HG03159 (cell line): ENCODE measurements around the gene FRMD6.
"Not testable (repeated sequence)": the region's sequence is repeated elsewhere in the genome, so short reads cannot be mapped to it uniquely, and the experiment has no call there.

Source experiments
- ATAC-seq: cut with Tn5 transposase; IDR thresholded peaks from one replicate; pipeline ENCODE4 v1.9.1; 2021; ENCODE audit warnings: mild to moderate bottlenecking, moderate library complexity; ENCODE audit not compliant: unreplicated experiment

The FRMD6 gene

DNA sequence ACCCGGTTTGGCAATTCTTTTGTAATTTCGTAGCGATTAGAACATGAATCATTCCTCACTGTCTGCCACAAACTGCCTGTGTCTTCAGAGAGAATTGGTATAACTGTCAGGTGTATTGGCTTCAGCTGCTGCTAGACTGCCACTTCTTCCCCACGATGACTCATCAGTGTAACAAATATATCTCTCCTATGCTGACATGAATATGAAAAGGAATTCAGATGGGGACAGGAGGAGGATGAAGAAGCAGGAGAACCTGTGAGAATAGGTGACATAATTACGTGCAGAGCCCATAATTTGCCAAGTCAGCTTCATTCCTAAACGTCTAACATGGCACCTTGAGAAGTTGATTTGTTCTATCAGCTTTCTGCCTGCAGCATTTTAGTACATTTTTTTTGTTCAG, 64.9 kb downstream of the FRMD6 start:
- ATAC-seq, result no peak

DNA sequence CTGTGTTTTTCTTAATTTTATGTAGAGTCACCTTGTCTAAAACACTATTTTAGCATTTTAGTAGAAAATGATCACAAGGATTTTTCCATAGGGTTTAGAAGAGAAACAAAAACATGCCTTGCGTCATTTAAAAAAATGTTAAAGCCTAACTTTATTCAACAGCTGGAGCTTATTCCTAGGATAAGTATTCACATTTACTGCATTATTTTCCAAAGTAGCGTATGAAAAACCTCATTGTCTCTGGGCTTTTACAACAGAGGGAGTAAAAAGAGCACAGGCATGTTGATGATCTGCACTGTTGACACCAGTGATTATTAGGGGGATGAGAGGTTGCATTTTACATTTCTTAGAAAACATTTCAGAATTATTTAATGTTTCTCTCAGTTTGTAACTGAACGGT, 66.1 kb downstream of the FRMD6 start:
- no peak for ATAC-seq

DNA sequence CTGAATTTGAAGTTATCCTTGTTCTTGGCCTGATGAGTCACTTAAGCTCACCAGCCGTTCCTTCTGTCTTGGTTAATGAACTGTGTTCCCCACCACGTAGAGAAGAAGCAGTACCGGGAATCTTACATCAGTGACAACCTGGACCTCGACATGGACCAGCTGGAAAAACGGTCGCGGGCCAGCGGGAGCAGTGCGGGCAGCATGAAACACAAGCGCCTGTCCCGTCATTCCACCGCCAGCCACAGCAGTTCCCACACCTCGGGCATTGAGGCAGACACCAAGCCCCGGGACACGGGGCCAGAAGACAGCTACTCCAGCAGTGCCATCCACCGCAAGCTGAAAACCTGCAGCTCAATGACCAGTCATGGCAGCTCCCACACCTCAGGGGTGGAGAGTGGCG, 68.2 kb downstream of the FRMD6 start:
- ATAC-seq, result no peak

DNA sequence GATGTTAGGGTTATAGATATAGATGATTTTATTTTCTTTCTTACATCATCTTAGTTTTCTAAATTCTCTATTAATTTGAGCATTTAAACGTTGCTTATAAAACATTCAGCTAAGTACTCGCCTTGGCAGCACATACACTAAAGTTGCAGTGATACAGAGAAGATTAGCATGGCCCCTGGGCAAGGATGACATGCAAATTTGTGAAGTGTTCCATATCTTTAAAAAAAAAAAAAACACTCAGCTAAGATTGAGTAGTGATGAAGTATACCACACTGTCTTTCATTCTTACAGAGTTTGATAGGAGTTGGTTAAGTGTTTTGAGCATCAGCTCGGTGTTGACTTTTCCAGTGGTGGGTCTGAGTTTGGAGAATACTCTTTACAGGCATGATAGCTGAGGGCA, 72.3 kb downstream of the FRMD6 start:
- no peak for ATAC-seq

DNA sequence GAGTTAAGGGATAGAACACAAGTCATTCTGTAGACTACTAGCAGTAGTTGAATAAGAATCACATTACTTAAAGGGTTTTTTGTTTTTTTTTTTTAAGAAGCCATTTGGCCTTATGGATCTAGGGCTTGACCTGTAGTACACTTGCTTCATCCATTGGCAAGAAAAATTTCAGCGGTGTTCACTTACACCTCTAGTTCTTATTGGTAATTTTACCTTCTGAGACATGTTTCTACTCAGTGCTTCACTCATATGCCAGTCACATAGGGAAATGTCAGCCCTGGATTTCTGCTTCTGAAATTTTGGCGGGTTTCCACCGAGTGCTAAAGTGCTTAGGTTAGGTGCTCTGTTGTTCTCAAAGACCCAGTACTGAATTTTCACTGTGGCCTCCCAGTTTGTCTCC, 72.9 kb downstream of the FRMD6 start:
- ATAC-seq, result no peak

DNA sequence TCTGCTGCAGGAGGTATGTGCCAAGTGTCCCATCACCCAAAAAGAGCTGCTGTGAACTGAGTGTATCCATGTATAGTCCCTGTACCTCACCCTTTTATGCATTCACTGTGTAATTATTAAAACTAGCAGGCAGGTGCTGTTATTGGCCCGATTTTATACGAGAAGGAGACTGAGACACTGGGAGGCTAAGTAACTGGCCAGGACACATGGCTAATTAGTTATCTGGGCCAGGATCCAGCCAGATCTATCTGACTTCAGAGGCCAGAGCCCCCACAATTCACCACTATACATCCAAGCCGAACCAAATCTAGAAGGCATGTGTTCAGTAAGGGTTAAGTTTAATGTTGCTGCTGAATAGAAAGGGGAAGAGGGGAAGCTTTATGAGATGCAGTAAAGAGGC, 73.4 kb downstream of the FRMD6 start:
- no peak for ATAC-seq

DNA sequence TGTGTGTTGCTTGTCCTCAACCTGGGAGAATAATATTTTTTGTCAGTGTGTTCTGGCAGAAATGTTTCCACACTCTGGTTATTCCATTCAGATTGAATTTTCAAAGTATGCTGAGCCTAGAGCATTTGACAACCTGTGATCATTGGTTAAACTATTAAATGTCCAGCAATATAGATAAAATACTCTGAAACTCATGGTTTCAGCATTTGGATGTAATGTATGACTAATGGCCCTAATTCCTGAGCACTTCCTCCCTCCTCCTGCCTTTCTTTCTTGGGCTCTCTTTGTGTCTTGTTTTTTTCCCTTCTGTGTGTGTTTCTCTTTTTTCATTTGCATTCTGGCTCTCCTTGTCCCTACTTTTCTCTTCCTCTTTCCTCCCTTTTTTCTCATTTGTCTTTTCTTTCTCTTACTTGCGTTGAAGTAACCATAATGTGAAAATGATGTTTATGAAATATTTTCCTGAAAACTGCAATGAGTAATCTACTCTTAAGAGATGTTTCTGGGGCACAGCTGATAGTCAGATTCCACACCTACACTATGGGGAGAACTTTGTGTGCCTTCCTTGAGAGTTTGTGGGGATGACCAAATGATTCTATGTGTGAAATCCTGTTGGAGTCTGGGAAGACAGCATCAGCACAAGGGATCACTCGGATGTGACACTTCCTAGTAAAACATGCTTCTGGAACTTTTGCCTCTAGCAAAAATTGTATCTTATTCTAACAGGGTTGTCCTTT, 74.6 kb downstream of the FRMD6 start:
- no peak for ATAC-seq

DNA sequence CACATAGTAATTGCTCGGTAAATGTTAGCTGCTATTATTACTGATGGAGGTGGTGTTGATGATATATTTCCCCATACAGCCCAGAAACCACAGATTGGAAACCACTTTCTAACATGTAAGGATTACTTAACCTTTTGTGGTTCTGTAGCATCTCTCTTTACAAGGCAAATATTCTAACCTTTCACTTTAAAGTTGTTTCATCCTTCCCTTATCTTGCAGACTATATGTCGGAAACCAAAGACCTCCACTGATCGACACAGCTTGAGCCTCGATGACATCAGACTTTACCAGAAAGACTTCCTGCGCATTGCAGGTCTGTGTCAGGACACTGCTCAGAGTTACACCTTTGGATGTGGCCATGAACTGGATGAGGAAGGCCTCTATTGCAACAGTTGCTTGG, 75.8 kb downstream of the FRMD6 start:
- no peak for ATAC-seq

DNA sequence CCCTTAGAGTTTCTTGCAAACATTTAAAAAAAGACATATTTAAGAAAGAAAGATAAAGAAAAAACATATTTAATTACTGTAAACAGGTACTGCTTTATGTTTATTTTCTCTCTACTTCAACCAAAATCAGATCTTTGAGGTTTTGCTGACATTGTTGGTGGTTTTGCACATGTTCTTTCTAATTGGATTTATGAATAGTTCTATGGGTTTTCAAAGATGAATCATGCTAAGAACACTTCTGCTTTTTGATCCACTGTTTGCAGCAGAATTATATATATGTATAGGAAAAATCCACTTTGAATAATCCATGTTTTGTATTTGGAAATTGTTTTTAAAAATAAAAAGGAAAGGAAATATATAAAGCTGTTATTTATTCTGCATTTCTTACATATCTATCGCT, 78.4 kb downstream of the FRMD6 start:
- no peak for ATAC-seq

DNA sequence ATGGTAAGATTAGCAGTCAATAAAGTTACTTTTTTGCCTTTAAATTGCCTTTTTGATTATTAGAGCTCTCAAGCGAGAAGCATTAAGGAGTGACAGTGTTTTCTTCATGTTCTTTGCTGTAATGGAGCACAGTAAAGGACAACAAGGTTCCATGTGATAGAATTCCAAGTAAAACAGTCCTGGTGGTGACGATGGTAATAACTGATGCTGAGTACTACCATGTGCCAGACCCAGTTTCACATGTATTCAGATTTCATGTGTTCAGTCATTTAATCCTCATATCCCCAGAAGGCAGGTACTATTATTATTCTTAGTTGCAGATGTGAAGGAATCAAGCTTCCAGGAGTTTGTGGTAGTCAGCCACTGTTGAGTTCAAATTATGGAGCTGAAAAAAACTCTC, 79.0 kb downstream of the FRMD6 start:
- no peak for ATAC-seq

DNA sequence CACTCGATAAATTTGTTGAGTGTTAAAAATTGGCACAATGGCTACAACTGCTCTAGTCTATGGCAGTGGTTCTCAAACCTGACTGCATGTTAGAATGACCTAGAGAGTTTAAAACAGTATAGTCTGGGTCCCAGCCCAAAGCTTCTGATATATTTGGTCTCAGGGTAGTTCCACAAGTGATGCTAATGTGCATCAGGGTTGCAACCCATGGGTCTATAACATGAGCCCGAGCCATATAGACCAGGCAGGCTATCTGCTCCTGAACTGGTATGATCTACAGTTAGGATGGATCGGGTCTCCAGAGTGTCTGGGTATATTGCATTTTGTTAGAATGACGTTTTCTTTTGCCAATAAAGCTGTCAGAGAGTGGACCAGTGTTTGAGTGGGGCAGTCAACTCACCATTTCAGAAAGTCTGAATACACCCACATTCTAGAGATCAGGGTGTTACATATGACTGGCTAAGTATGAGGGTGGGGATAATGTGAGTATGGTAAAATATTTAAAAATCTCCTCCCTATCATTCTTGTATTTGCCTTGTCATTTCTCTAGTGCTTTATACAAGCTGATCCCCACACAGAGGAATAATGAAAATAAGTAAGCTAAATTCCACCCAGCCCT, 80.9 kb downstream of the FRMD6 start:
- no peak for ATAC-seq

DNA sequence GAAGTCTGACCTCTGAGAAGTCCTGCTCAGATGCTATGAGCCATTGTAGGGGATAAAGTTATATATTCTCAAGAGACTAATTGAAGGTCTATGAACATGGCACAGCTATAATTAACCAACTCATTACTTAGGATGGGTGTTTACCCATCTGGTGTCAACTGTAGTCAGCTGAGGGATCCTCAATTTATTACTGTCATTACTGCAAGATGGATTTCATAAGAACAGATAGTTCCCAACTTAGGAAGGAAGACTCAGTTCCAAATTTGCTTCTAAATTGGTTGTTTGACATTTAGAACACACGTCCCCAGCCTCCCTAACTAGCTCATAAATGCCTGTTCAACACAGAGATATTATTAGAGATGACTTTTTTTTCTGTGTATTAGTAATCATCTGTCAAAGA, 81.4 kb downstream of the FRMD6 start:
- ATAC-seq, result no peak

DNA sequence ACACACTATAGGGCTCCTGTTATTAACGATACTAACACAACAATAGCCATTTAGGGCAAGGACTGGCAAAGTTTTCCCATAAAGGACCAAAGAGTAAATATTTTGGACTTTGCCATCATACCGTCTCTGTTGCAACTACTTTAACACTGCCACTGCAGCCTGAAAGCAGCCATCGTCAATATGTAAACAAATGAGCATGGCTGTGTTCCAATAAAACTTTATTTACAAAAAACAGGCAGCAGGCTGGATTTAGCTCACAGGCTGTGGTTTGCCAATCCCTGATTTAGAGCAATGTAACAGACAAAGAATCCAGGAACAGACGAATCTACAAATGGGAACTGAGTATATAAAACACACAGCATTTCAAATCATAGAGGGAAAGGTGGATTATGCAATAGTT, 84.1 kb downstream of the FRMD6 start:
- no peak for ATAC-seq

DNA sequence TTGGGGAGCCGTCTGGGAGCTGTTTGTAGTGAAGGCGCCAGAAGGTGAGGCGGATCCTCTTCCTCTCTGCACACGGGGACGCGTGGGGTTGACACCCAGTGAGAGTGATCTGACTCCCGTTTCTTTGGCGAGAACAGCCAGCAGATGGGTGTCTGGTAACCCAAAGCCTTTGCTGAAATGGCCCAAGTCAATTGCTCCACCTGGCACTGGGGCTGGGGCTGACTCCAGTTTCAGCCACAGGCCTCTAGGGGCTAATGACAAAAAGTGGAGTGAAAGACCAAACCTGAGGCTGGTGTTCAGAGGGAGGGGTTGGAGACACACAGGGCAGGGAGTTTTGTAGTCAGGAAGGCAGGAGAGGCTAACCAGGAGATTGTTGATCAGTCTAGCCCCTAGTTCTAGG, 87.0 kb downstream of the FRMD6 start:
- peak; percentile 79 for ATAC-seq

DNA sequence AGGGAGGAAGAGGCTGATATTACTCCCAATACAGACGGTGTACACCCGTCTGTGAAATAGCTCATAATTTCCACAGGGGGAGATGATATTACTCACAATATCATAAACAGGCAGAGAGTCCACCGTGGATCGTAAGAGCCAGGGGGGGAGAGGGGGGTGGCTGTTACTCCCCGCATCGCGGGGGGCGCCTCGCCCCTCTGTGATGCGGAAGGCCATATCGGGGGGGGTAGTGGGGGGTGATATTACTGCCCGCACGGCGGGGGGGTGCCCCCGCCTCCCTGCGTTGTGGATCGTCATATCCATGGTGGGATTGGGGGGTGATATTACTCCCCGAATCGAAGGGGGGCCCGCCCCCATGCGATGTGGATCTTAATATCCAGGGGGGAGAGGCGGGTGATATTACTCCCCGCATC, 91.9 kb downstream of the FRMD6 start:
- no peak for ATAC-seq

DNA sequence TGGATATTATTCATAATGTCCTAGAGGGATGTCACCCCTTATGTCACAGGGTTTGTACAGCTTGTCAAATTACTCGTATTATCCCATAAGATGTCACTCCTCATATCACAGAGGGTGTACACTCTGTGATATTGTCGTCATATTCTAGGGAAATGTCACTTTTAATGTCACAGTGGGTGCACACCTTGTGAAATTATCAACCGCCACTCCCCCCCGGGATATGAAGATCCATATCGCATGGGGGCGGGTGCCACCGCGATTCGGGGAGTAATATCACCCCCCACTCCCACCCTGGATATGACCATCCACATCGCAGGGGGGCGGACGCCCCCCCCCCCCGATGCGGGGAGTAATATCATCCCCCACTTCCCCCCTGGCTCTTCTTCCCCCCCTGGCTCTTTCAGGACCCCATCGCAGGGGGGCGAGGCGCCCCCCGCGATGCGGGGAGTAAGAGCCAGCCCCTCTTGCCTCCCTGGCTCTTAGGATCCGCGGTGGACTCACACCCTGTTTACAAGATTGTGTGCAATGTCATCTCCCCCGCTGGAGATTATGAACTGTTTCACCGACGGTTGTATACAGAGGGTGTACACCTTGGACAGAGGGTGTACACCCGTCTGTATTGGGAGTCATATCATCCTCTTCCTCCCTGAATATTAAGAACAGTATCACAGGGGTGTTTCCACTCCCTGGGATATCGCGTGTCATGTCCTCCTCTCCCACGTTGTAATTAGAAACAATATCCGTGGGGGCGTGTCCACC, 92.8 kb downstream of the FRMD6 start:
- ATAC-seq, result no peak

DNA sequence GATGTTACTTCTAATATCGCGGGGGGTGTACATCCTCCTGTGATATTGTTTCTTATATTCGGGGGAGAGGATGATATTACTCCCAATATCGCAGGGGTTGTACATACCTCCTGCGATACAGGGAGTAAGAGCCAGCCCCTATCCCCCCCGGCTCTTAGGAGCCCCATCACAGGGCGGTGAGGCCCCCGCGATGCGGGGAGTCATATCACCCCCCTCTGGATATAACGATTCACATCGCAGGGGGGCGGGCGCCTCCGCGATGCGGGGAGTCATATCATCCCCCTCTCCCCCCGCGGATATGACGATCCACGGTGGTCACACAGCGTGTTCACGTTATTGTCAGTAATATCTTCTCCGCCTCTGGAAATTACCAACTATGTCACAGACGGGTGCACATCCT, 95.1 kb downstream of the FRMD6 start:
- ATAC-seq, result not testable (repeated sequence)

DNA sequence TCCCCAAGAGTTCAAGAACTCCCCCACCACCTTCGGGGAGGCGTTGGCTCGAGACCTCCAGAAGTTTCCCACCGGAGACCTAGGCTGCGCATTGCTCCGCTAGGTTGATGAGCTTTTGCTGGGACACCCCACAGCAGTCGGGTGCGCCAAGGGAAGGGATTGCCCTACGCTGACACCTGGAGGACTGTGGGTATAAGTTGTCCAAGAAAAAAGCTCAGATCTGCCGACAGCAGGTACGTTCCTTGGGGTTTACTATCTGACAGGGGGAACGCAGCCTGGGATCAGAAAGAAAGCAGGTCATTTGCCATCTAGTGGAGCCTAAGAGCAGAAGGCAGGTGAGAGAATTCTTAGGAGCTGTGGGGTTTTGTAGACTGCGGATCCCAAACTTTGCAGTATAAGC, 98.8 kb downstream of the FRMD6 start:
- ATAC-seq, result no peak

DNA sequence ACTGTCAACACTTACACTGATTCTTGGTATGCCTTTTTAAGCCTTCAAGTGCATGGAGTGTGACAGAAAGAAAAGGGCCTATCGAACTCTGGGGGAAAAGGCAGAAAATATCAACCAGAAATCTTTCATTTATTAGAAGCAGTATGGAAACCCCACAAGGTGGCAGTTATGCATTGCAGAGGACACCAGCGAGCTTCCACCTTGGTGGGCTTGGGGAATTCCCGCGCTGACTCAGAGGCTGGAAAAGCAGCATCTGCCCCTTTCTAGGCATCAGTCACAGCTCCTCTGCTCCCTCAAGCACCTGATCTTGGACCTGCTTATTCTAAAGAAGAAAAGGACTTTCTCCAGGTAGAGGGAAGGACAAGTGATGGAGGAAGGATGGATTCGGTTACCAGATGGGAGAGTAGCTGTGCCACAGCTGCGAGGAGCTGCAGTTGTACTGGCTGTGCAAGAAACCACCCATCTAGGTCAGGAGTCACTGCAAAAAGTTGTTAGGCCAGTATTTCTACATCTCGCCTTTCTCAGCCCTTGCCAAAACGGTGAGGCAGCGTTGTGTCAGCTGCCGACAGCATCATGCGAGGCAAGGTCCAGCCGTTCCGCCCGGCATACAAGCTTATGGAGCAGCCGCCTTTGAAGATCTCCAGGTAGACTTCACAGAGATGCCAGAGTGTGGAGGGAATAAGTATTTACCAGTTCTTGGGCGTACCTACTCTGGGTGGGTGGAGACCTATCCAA, 100.1 kb downstream of the FRMD6 start:
- ATAC-seq, result not testable (repeated sequence)

DNA sequence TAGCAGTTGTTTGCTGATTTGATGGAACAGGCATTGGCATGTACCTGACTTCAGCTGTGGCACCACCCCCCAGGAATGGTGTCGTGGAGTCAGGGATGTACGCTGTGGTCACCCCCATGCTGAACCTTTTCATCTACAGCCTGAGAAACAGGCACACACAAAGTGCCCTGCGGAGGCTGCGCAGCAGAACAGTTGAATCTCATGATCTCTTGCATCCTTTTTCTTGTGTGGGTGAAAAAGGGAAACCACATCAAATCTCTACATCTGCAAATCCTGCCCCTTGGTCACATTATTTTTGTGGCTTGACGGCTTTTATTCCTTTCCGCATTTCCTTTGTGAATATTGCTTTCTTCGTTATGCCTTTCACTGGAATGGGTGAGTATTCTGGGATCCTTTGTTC, 106.0 kb downstream of the FRMD6 start:
- not testable (repeated sequence) for ATAC-seq

DNA sequence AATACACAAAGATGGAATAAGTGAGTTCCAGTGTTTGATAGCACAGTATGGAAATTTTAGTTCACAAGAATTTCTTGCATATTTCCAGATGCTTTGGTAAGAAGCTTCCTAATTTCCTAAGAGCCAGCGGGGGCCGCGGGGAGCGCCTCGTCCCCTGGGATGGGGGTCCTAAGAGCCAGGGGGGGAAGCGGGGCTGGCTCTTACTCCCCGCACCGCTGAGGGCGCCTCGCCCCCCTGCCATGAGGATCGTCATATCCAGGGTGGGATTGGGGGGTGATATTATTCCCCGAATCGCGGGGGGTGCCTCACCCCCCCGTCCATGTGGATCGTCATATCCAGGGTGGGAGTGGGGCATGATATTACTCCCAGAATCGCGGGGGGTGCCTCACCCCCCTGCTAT, 108.2 kb downstream of the FRMD6 start:
- ATAC-seq, result no peak
